Neural progenitor cell (in vitro differentiated cells): ENCODE results near the gene BCAS3.

Source experiments
- CTCF ChIP-seq: fragments of 200-600 bp; sonication (generic); IDR thresholded peaks from 2 replicates; pipeline ENCODE4 v1.5.1; 2017; ENCODE audit warnings: antibody characterized with exemption, mild to moderate bottlenecking
- EZH2 ChIP-seq: fragments of 200-600 bp; sonication (generic); IDR thresholded peaks from 2 replicates; pipeline ENCODE4 v1.6.1; 2017; ENCODE audit warnings: antibody characterized with exemption, mild to moderate bottlenecking, moderate library complexity

GRCh38 chr17:61333136-61333535 lies 655.5 kb downstream of the BCAS3 start:
- TF ChIP-seq CTCF (no peak), EZH2 (no peak)
